Left kidney (tissue), 8 donors: Measurements from ENCODE around the gene IMPG1. TPM values are rescaled to one million over a fixed set of nuclear protein-coding genes. Genes with fewer than 3 reads are reported as not detected.

Experiments used
- DNase-seq: peaks from one replicate; pipeline ENCODE4 v3.0.0-alpha.2; 2013
- long read RNA-seq, 8 donors: transcript quantifications; one replicate each; lab custom pipeline, GENCODE V29; 2026
- polyA plus RNA-seq: library from polyadenylated mRNA; unstranded; fragments of 120-200 nt; gene quantifications from one replicate; pipeline ENCODE4 v1.2.1, GENCODE V29; 2013; ENCODE audit not compliant: insufficient read length

Gene IMPG1, protein sequence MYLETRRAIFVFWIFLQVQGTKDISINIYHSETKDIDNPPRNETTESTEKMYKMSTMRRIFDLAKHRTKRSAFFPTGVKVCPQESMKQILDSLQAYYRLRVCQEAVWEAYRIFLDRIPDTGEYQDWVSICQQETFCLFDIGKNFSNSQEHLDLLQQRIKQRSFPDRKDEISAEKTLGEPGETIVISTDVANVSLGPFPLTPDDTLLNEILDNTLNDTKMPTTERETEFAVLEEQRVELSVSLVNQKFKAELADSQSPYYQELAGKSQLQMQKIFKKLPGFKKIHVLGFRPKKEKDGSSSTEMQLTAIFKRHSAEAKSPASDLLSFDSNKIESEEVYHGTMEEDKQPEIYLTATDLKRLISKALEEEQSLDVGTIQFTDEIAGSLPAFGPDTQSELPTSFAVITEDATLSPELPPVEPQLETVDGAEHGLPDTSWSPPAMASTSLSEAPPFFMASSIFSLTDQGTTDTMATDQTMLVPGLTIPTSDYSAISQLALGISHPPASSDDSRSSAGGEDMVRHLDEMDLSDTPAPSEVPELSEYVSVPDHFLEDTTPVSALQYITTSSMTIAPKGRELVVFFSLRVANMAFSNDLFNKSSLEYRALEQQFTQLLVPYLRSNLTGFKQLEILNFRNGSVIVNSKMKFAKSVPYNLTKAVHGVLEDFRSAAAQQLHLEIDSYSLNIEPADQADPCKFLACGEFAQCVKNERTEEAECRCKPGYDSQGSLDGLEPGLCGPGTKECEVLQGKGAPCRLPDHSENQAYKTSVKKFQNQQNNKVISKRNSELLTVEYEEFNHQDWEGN
- 5.2 TPM for polyA plus RNA-seq
- long read RNA-seq, donor 1, result 0 reads
- long read RNA-seq, donor 2, partial matches to known transcripts, result 15 of 15 reads
- long read RNA-seq, donor 2, other reads (novel, unspliced or antisense), result 0 of 15 reads
- long read RNA-seq, donor 3, result 0 reads
- long read RNA-seq, donor 4, result 0 reads
- long read RNA-seq, donor 5, partial matches to known transcripts, result 5 of 5 reads
- long read RNA-seq, donor 5, other reads (novel, unspliced or antisense), result 0 of 5 reads
- long read RNA-seq, donor 6, result 0 reads
- long read RNA-seq, donor 7, result 0 reads
- long read RNA-seq, donor 8, result 0 reads

DNA sequence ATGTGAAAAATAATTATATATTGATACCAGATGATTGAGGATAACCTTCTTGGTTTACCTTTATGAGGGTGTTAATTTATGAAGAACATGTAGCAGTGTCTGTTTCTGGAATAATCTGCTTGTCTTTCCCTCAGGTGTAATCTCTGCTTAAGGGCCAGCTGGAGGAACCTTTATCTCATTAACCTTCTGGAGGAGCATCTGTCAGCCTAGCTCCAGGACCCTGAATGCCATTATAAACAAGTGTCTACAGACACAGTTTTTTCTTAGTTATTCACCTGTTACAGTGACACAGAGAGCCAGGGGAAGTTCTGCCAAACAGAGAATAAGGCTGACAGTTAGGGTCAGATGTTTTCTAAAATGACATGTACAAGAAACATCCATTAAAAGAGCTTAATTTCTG lies at the start of gene IMPG1:
Gene IMPG1 (minus strand): TSS at position 101 of the 400 bp plus-strand sequence. CDS start 174 bp downstream, outside the sequence.
- no peak for DNase-seq

- DNase-seq, result no peak
Observed at GRCh38 chr6:76120302-76120701, 47.8 kb upstream of the IMPG1 start.

GRCh38 chr6:76073281-76073680 lies 819 bp upstream of the IMPG1 start:
- DNase-seq, result no peak

DNA sequence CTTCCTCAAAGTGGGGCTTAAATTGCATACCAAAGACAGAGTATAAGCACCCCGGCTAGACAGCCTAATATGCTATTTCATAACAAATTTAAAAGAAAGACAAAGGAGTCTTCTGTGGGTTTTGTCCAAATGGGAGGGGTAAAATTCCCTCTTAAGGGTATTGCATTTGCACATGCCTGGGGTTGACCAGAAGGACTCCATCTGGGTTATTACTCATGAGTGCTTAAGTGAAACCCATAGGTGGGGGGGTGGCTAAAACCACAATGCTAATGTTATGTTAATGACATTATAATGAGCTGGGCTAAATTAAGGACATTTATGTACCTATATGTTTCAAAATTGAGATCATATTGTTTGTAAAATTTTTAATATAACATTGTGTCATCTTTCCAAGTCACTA lies 15.0 kb downstream of the IMPG1 start:
- DNase-seq, result no peak

- DNase-seq, result no peak
Observed at GRCh38 chr6:76052314-76052713, 20.1 kb downstream of the IMPG1 start.

DNA sequence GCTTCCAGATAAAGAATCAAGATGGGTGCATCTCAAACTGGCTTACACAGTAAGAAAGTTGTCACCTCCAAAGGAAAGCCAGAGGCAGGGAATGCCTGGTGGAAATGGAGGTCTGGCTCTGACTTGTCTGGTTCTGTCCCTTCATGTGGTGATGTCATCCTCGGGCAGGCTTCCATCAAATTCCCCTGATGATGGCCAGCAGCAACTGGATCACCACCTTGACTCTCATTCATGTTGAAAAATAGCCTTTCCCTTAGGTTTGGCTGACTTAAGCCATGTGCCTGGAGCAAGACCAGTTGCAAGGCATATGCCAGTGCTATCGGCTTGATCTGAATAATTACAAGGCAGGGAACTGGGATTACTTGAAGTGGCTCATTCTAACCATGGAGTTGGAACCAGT lies 28.8 kb downstream of the IMPG1 start:
- no peak for DNase-seq

DNA sequence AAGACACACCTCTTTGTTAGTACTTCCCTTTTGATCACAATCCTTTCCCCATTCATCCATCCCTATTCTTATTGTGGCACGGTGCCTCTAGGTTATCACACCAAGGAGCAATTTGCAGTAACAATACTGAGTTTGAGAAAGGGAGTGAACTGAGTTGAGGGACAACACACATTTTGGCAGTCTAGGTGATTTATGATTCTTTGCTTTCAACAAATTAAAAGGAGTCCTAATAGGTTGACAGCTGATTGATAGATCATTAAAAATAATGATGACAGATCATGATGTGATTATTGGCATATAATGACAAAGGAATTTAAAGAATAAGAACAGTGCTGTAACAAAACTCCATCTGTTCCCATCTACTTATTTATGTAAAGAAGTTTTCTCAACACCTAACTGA lies 36.7 kb downstream of the IMPG1 start:
- DNase-seq, result no peak

GRCh38 chr6:76026101-76026500 lies 46.4 kb downstream of the IMPG1 start:
- peak; percentile 4 for DNase-seq

DNA sequence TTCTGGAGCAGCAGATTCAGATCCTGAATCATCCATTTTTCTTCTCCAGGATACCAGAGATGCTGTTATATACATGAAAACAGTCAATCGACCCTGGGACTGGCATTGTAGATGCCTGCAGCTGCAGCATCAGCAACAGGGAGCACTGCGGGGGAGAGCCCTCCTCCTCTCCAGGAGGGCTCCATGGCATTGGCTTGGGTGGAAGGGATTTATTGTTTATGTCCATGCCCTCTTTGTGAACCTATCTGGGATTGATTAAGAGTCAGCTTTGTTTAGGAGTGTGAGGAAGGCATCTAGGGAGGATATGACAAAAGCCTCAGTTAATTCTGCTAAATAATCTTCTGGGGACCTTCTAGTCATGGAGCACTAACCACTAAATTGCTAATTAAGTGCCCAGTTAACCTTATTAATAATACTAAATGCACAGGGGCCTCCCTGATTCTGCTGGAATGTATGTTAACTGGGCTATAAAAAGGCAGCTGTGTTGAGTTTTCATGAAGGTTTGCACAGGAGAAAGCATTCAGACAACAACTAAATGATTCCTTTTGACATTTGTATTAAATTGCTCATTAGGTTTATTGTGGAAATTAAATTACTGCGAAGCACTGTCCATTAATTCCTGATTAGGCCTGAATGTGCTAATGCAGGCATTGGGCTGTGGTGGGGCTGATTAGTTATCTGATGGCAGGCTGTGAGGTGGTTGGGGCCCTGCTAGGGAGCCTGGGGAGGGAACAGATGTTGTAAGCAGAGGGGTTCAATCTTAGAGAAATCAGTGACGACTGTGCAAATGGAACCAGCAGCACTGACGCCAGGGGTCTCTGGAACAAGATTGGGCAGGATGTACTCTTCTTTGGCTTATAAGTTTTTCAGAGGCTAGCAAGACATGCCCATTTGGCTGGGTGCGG lies 57.6 kb downstream of the IMPG1 start:
- no peak for DNase-seq

- no peak for DNase-seq
Observed at GRCh38 chr6:76004202-76004601, 68.3 kb downstream of the IMPG1 start.

- no peak for DNase-seq
Observed at GRCh38 chr6:76003686-76004085, 68.8 kb downstream of the IMPG1 start.

GRCh38 chr6:76003113-76003512 lies 69.3 kb downstream of the IMPG1 start:
- no peak for DNase-seq

- no peak for DNase-seq
Observed at GRCh38 chr6:76000629-76001028, 71.8 kb downstream of the IMPG1 start.

- DNase-seq, result no peak
Observed at GRCh38 chr6:75997696-75998095, 74.8 kb downstream of the IMPG1 start.

GRCh38 chr6:75993236-75994162 lies 79.0 kb downstream of the IMPG1 start:
- DNase-seq, result no peak

GRCh38 chr6:75991941-75992340 lies 80.5 kb downstream of the IMPG1 start:
- DNase-seq, result no peak

- no peak for DNase-seq
Observed at GRCh38 chr6:75986935-75987334, 85.5 kb downstream of the IMPG1 start.

DNA sequence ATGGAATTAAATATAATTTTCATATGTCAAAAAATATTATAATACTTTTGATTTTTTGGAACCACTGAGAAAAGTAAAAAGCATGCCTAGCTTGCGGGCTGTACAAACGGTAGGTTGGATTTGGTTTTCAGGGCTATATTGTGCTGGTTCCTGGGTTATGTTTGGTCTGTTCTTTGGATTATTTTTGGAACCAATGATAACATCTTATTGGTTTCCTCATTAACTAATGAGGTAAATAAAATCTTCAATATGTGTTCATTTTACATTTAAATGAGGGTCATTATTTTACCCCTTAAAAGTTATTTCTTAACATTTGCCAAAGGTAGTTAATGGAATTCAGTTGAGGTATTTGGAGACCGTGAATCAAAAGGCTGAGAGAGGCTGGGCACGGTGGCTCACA lies 96.6 kb downstream of the IMPG1 start:
- DNase-seq, result no peak

- DNase-seq, result no peak
Observed at GRCh38 chr6:75970093-75970492, 102.4 kb downstream of the IMPG1 start.

GRCh38 chr6:75968143-75968542 lies 104.3 kb downstream of the IMPG1 start:
- no peak for DNase-seq
